H1 (cell line): Measurements from ENCODE around the gene TENT4B. TPM values are rescaled to one million over a fixed set of nuclear protein-coding genes. Genes with fewer than 3 reads are reported as not detected.

Source experiments
- CTCF ChIA-PET: fragments of 300-600 bp; sonication (Branson Sonifier 250); formaldehyde crosslinking; loops from one replicate; lab custom pipeline; 2021; ENCODE audit not compliant: partially characterized antibody; lab: Charles Lee
- POLR2A ChIA-PET: fragments of 300-600 bp; sonication (Branson Sonifier 250); formaldehyde crosslinking; loops from one replicate; lab custom pipeline; 2021; ENCODE audit warnings: inconsistent platforms; ENCODE audit not compliant: partially characterized antibody; lab: Charles Lee
- DNase-seq, 2 experiments: peaks; one replicate each; pipeline versions ENCODE4 v3.0.0 to v3.0.0-alpha.2; 2010 to 2022; ENCODE audit warnings: low spot score in 2 of 2, low read depth in 1 of 2, mixed read lengths in 1 of 2
- FAIRE-seq: peaks from 2 replicates; lab custom pipeline; 2011; peaks lifted over from hg19 to GRCh38; lab: Jason Lieb, UNC
- H2AFZ ChIP-seq: 2 replicates; pipeline ENCODE4 v1.8.1; 2012; ENCODE audit warnings: low read length, inconsistent platforms
- H2AK5ac ChIP-seq: 2 replicates; pipeline ENCODE4 v1.6.1; 2013; ENCODE audit warnings: low read depth, low read length
- H2BK120ac ChIP-seq: replicated peaks from 2 replicates; pipeline ENCODE3; 2013; ENCODE audit warnings: low read depth, low read length, inconsistent platforms
- H2BK12ac ChIP-seq: 2 replicates; pipeline ENCODE4 v1.6.1; 2013; ENCODE audit warnings: low read depth, low read length
- H2BK15ac ChIP-seq: 2 replicates; pipeline ENCODE4 v1.6.1; 2013; ENCODE audit warnings: low read length
- H2BK20ac ChIP-seq: 2 replicates; pipeline ENCODE4 v1.6.1; 2013; ENCODE audit warnings: low read length
- H2BK5ac ChIP-seq: 2 replicates; pipeline ENCODE4 v1.6.1; 2013; ENCODE audit warnings: low read depth, low read length
- H3K14ac ChIP-seq: 2 replicates; pipeline ENCODE4 v1.6.1; 2013; ENCODE audit warnings: inconsistent platforms; ENCODE audit not compliant: insufficient read length
- H3K18ac ChIP-seq: 2 replicates; pipeline ENCODE4 v1.6.1; 2013; ENCODE audit warnings: low read length; ENCODE audit errors: extremely low read depth
- H3K23ac ChIP-seq: 2 replicates; pipeline ENCODE4 v1.6.1; 2013; ENCODE audit warnings: inconsistent platforms; ENCODE audit not compliant: insufficient read length
- H3K23me2 ChIP-seq: 2 replicates; pipeline ENCODE4 v1.6.1; 2013; ENCODE audit warnings: low read depth, low read length
- H3K27ac ChIP-seq: 2 replicates; pipeline ENCODE4 v1.6.1; 2011; ENCODE audit warnings: low read depth, low read length, inconsistent platforms
- H3K27me3 ChIP-seq, 4 experiments: replicated peaks in 1 of 4; 1 replicate in 1 of 4; 2 replicates in 3 of 4; pipeline versions ENCODE4 v1.6.1 to v1.8.1; 2011 to 2013; ENCODE audit warnings: low read length in 3 of 4, mild to moderate bottlenecking in 3 of 4, inconsistent platforms in 2 of 4, mixed read lengths in 2 of 4, moderate library complexity in 1 of 4; ENCODE audit not compliant: control insufficient read depth in 3 of 4, insufficient read depth in 3 of 4; ENCODE audit errors: extremely low read depth in 1 of 4
- H3K36me3 ChIP-seq, 4 experiments: 2 replicates each; pipeline versions ENCODE4 v1.6.1 to v1.8.1; 2011 to 2013; ENCODE audit warnings: mild to moderate bottlenecking in 4 of 4, low read length in 3 of 4, moderate library complexity in 2 of 4, control low read depth in 1 of 4, inconsistent platforms in 1 of 4; ENCODE audit not compliant: insufficient read depth in 4 of 4, control insufficient read depth in 2 of 4
- H3K4ac ChIP-seq: replicated peaks from 2 replicates; pipeline ENCODE3; 2013; ENCODE audit warnings: low read length, low read depth, mixed read lengths, inconsistent platforms; ENCODE audit not compliant: insufficient read length
- H3K4me1 ChIP-seq, 4 experiments: replicated peaks in 1 of 4; 1 replicate in 1 of 4; 2 replicates in 3 of 4; pipeline versions ENCODE4 v1.6.1 to v1.8.1; 2011 to 2013; ENCODE audit warnings: low read length in 3 of 4, inconsistent platforms in 2 of 4, mixed read lengths in 1 of 4; ENCODE audit not compliant: insufficient read depth in 4 of 4, control insufficient read depth in 3 of 4
- H3K4me2 ChIP-seq, 2 experiments: 2 replicates each; pipeline versions ENCODE4 v1.6.1 to v1.8.1; 2011 to 2013; ENCODE audit warnings: low read depth in 2 of 2, low read length in 2 of 2, control low read depth in 1 of 2, inconsistent platforms in 1 of 2, mild to moderate bottlenecking in 1 of 2; ENCODE audit not compliant: insufficient read depth in 1 of 2
- H3K4me3 ChIP-seq, 4 experiments: fragments of 200-600, 300-600 bp in 1 of 4; sonication (generic), shearing (Covaris generic), sonication (Bioruptor Twin) in 1 of 4; 2 replicates each; pipeline versions ENCODE4 v1.5.1 to v1.8.1; 2011 to 2016; ENCODE audit warnings: low read length in 4 of 4, low read depth in 3 of 4, control low read depth in 2 of 4, inconsistent platforms in 2 of 4, mild to moderate bottlenecking in 2 of 4, mixed read lengths in 1 of 4, moderate library complexity in 1 of 4; ENCODE audit not compliant: insufficient read depth in 2 of 4; ENCODE audit errors: extremely low read depth in 1 of 4
- H3K56ac ChIP-seq: replicated peaks from 2 replicates; pipeline ENCODE3; 2013; ENCODE audit warnings: low read depth, mild to moderate bottlenecking, mixed read lengths, low read length, inconsistent platforms; ENCODE audit not compliant: insufficient read length
- H3K79me1 ChIP-seq: 2 replicates; pipeline ENCODE4 v1.6.1; 2013; ENCODE audit warnings: low read depth, low read length, control low read depth
- H3K79me2 ChIP-seq, 2 experiments: 2 replicates each; pipeline versions ENCODE4 v1.6.1 to v1.8.1; 2012 to 2013; ENCODE audit warnings: low read length in 2 of 2, mild to moderate bottlenecking in 2 of 2, inconsistent platforms in 1 of 2; ENCODE audit not compliant: insufficient read depth in 2 of 2, control insufficient read depth in 1 of 2
- H3K9ac ChIP-seq, 4 experiments: replicated peaks in 1 of 4; 1 replicate in 1 of 4; 2 replicates in 3 of 4; pipeline versions ENCODE4 v1.6.1 to v1.8.1; 2011 to 2013; ENCODE audit warnings: low read depth in 3 of 4, low read length in 3 of 4, control low read depth in 2 of 4, mild to moderate bottlenecking in 2 of 4, moderate library complexity in 2 of 4, inconsistent platforms in 1 of 4; ENCODE audit errors: extremely low read depth in 1 of 4
- H3K9me3 ChIP-seq, 2 experiments: 2 replicates each; pipeline versions ENCODE4 v1.6.1 to v1.8.1; 2012 to 2013; ENCODE audit warnings: mild to moderate bottlenecking in 2 of 2, moderate library complexity in 2 of 2, control low read depth in 1 of 2, inconsistent platforms in 1 of 2, low read depth in 1 of 2, low read length in 1 of 2, mixed read lengths in 1 of 2; ENCODE audit not compliant: insufficient read depth in 2 of 2
- H4K20me1 ChIP-seq, 2 experiments: replicated peaks in 1 of 2; 2 replicates each; pipeline versions ENCODE3 to v1.8.1; 2011 to 2013; ENCODE audit warnings: inconsistent platforms in 2 of 2, low read length in 2 of 2, mild to moderate bottlenecking in 1 of 2; ENCODE audit not compliant: insufficient read depth in 2 of 2, control insufficient read depth in 1 of 2
- H4K5ac ChIP-seq: 2 replicates; pipeline ENCODE4 v1.6.1; 2013; ENCODE audit warnings: low read length, low read depth, mixed read lengths, inconsistent platforms; ENCODE audit not compliant: insufficient read length
- H4K8ac ChIP-seq: 2 replicates; pipeline ENCODE4 v1.8.0; 2013; ENCODE audit warnings: mild to moderate bottlenecking, moderate library complexity, low read length, inconsistent platforms; ENCODE audit not compliant: insufficient read depth; ENCODE audit errors: extremely low read depth
- H4K91ac ChIP-seq: replicated peaks from 2 replicates; pipeline ENCODE3; 2013; ENCODE audit warnings: low read length, mixed read lengths, inconsistent platforms; ENCODE audit not compliant: insufficient read length
- CEBPB ChIP-seq: IDR thresholded peaks from 2 replicates; pipeline ENCODE4 v1.6.1; 2012; ENCODE audit warnings: low read depth, low read length
- JUN ChIP-seq: IDR thresholded peaks from 2 replicates; pipeline ENCODE4 v1.6.1; 2011; ENCODE audit warnings: low read depth, mild to moderate bottlenecking, improper control_type of control experiment, low read length
- NRF1 ChIP-seq: IDR thresholded peaks from 2 replicates; pipeline ENCODE4 v1.6.1; 2011; ENCODE audit warnings: mild to moderate bottlenecking, low read depth, low read length, improper control_type of control experiment
- RXRA ChIP-seq: IDR thresholded peaks from 2 replicates; pipeline ENCODE4 v1.6.1; 2011; ENCODE audit warnings: low read depth, mild to moderate bottlenecking, low read length, moderate library complexity; ENCODE audit not compliant: insufficient read depth
- SP2 ChIP-seq: IDR thresholded peaks from 2 replicates; pipeline ENCODE4 v1.6.1; 2012; ENCODE audit warnings: mild to moderate bottlenecking, low read length, inconsistent platforms
- WGBS, 2 experiments: shearing (Covaris generic) in 1 of 2; methylation state at CpG; one replicate each; pipeline versions ENCODE4 v1.1.6 to v1.1.7; 2013 to 2015; ENCODE audit warnings: low lambda C conversion rate in 2 of 2, mixed read lengths in 2 of 2, inconsistent platforms in 1 of 2, low coverage in 1 of 2, missing lambda C conversion rate in 1 of 2; ENCODE audit not compliant: insufficient replicate concordance in 2 of 2, insufficient coverage in 1 of 2, insufficient read length in 1 of 2; ENCODE audit errors: extremely low coverage in 1 of 2, missing lambda C conversion rate in 1 of 2; 5-methylcytosine and 5-hydroxymethylcytosine counted together
- polyA plus RNA-seq, 7 experiments: library from polyadenylated mRNA; depleted of rRNA in 3 of 7; stranded (reverse) in 5 of 7; unstranded in 2 of 7; fragments of >200 nt in 5 of 7; fragments of 200-250 nt in 2 of 7; gene quantifications; 1 replicate in 5 of 7; 2 replicates in 1 of 7; 4 replicates in 1 of 7; pipeline versions ENCODE4 v1.2.1 to v1.2.3, GENCODE V29; 2011 to 2013; ENCODE audit warnings: missing spikeins in 2 of 7, mixed read lengths in 2 of 7
- total RNA-seq: library from RNA; stranded (reverse); fragmentation: NEBNext Ultra II Directional; extraction: Animal tissue kit (Norgen Biotek cat#: 25700); gene quantifications from 2 replicates; pipeline ENCODE4 v1.2.1, GENCODE V29; 2021

Gene TENT4B
- total and polyA plus RNA-seq, 2 of the 8 experiments (the other 6 are each of a cell fraction or from before 2014, with no cell fraction given), result 4.2 to 15.7 TPM

DNA sequence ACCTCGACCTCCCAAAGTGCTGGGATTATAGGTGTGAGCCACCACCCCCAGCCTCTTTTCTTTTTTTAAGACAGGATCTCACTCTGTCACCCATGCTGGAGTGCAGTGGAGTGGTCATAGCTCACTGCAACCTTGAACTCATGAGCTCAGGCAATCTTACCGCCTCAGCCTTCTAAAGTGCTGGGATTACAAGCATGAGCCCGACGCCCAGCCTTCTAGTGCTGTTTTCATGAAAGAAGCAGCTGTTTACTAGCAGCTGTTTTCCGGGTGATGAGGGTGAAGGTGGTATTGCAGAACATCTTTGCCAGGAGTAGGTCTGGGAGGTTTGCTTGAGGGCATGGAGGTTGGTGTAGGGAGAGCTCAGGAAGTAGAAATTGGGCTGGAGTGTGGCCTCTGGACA is 115.2 kb downstream of the TENT4B start:
- ChIA-PET POLR2A (interaction anchor here (0.9 kb wide), 1 partner anchor 17 kb away, joined by 3 read pairs; no protein-coding TSS in a partner anchor), CTCF (interaction anchor here (1.0 to 1.5 kb wide), 5 partner anchors 8 to 58 kb away, joined by 3 to 6 read pairs (median 4); no protein-coding TSS in a partner anchor)
- Histone ChIP-seq H4K20me1 (peaks cover 0 to 2% of the 10 kb centered on the region in 2 experiments), H3K18ac (no peak overlapping the region), H3K27ac (no peak overlapping the region), H3K4ac (no peak overlapping the region), H3K79me1 (no peaks in the 10 kb centered on the region), H4K91ac (no peak overlapping the region), H3K14ac (no peak overlapping the region), H4K8ac (no peak overlapping the region), H2BK12ac (no peak overlapping the region), H3K4me2 (no peak overlapping the region), H3K9ac (no peak overlapping the region), H2BK15ac (0 out of 2 replicates have a peak overlapping the region, but pooled peaks have one; percentile 8), H2AFZ (no peak overlapping the region), H4K5ac (no peak overlapping the region), H3K4me1 (peaks cover 0 to 12% (median 8%) of the 10 kb centered on the region in 4 experiments; a peak in 6 of 7 replicates), H2AK5ac (no peak overlapping the region), H2BK5ac (no peak overlapping the region; the same call in 1 of the 2 replicates), H3K36me3 (no peaks in the 10 kb centered on the region), H3K27me3 (no peaks in the 10 kb centered on the region), H3K9me3 (no peaks in the 10 kb centered on the region), H3K56ac (no peak overlapping the region), H3K23ac (no peak overlapping the region), H2BK120ac (no peak overlapping the region), H3K79me2 (no peaks in the 10 kb centered on the region), H3K4me3 (no peak overlapping the region), H3K23me2 (no peaks in the 10 kb centered on the region), H2BK20ac (no peak overlapping the region)
- FAIRE-seq (no peak), DNase-seq (no peak)
- WGBS, 2 experiments, result 93% methylated on average over 5 of the region's 5 CpGs; no CpG with 5 or more reads in 1 of the 2 experiments
- no peak for TF ChIP-seq RXRA
- no peak for TF ChIP-seq JUN
- TF ChIP-seq CEBPB, result no peak
- no peak for TF ChIP-seq NRF1
- TF ChIP-seq SP2, result no peak
